ENCODE data around the gene LGR6.
"Not testable (repeated sequence)": the region's sequence is repeated elsewhere in the genome, so short reads cannot be mapped to it uniquely, and the experiment has no call there.

LGR6 gene

GRCh38 chr1:202227997-202228401 lies 34.4 kb downstream of the LGR6 start:
- DNase-seq: no peak

DNA sequence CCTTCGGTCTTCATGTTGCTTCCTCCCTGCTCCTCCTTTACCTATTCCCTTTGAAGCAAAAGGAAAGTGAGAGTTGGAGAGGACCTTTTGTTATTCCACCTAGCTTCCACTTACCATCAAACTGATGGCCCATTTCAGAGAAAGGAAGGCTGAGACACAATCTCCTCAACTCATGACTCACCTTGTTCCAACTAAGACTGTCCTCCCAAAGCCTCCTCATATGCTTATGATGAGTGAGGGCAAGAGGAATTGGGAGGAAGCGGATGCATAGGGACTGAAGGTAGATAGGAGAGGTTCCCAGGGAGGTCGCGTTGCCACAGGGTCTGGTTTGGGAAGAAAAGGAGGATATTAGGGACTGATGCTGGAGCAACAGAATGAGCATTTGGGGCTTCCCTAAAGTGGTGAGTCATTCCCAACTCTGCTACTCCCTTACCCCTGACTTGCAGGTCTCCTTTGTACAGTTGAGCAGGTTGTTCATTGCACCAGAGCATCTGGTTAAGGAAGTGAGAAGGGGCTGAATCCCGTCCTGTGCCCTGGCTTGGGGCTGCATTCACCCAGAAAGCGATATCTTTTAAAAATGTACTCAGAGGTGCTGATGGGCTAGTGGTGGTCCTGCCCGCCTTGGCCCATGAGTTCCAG lies 35.0 kb downstream of the LGR6 start:
- DNase-seq: no peak

GRCh38 chr1:202229376-202229775 lies 35.8 kb downstream of the LGR6 start:
- DNase-seq: no peak

DNA sequence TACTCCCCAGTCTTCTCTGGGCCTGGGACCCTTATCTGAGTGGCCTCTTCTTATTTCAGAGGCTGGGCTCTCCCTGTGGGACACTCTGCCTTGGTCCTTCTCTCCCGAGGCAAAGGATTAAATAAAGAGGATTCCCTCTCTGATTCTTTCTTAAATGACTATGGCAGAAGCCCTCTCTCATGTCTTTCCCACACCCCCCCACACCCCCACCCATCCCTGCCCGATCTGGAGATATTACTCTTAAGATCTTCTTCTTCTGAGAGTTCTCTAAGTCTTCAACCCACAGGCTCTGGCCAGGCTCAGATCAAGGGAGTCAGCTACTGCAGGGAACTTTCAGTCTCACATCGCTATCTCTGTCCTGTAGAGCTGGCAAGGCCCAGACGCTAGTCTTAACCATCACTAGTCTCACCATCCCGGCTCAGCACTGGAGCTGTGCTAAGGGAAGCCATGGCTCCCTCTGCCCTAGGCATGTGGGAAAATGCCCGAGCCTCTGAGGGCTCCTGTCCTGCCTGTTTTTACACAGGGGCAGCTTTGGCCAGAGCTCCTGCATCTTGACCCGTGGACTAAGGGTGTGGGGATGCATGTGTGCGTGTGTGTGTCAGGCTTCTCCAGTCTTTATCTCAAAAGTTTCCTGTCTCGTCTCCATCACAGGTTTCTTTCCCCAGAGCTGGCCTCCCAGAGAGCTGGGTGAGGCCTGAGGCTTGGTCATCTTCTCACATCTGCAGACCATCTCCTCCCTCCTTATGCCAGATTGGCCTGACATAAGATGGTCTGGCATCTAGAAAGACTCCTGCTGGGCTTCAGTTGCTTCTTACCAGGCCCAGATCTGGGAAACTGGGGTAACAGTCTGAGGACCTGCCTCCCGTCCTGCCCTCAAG lies 36.7 kb downstream of the LGR6 start:
- DNase-seq: no peak

GRCh38 chr1:202230939-202231645 lies 37.5 kb downstream of the LGR6 start:
- no peak for DNase-seq

DNA sequence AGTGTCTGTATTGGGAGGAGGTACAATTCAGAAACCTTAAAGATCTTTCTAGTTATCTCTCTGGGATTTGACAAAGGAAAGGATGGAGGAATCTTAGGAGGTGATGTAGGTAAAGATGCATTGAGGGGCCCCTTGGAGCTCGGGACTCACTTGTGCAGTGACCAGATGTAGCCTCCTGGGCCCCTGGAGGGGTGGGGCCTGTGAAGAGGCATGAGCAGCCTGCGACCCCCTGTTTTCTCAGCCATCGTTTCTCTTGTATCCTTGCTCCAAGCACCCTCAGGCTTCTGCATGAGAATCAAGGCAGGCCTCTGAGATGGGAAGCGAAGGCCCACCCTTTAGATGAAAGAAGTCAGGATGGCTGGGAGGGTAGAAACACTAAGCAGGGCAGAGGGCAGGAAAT lies 39.6 kb downstream of the LGR6 start:
- DNase-seq: no peak

GRCh38 chr1:202233804-202234203 lies 40.2 kb downstream of the LGR6 start:
- DNase-seq: no peak

DNA sequence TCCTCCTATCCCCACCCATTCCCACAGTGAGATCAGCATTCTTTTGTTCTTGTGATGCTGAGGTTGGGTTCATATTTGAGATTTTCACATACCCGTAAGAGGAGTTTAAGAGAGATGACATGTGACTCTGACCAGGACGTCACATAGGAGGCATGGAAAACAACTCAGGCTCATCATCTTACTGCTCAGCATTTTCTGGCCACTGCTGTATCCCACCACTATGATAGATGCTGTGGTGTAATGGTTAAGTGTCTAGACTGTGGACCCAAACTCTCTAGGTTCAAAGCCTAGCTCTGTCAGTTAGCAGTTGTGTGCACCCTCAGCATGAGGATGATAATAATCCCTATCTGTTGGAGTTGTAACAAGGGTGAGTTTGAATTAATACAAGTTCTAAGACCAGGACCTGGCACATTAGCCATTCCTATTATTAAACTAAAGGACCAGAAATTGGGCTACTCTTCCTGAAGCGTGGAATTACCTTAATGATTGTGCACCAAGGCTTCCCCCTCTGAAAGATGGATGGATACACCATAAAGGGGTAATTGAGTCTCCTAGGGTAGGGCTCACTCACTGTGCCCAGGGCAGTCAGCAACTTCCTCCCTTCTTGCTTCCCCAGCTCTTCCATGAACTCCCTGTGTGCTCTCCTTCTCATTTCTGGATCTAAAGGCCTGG lies 40.9 kb downstream of the LGR6 start:
- DNase-seq: no peak

DNA sequence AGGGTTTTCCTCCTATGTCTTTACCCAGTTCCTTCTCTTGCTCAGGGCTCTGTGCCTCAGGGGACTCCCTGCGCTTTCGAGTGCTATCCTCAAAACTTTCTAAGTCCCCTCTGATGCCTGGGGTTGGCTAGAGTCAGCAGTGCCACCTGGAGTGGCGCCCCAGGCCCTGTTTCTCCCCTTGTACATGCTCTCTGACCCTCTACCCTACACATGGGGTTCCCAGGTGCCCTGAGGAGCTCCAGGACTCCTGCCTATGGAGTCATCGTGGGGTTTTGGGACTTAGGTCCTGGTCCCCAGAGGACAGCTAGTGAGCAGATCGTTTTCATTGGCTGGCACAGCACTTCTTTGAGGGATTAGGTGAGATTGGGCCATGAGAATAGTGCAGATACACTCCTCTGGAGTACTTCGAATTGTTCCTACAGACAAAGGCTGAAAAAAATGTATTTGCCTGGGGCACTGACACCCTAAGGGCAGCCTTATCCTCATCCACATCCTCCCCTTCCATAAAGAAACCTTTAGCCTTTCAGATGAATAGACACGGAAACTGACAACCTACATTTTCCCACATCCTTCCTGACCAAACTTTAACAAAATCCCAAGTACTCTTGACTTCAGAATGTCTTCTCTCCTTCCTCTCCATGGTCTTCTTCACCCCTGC lies 41.5 kb downstream of the LGR6 start:
- DNase-seq: no peak

DNA sequence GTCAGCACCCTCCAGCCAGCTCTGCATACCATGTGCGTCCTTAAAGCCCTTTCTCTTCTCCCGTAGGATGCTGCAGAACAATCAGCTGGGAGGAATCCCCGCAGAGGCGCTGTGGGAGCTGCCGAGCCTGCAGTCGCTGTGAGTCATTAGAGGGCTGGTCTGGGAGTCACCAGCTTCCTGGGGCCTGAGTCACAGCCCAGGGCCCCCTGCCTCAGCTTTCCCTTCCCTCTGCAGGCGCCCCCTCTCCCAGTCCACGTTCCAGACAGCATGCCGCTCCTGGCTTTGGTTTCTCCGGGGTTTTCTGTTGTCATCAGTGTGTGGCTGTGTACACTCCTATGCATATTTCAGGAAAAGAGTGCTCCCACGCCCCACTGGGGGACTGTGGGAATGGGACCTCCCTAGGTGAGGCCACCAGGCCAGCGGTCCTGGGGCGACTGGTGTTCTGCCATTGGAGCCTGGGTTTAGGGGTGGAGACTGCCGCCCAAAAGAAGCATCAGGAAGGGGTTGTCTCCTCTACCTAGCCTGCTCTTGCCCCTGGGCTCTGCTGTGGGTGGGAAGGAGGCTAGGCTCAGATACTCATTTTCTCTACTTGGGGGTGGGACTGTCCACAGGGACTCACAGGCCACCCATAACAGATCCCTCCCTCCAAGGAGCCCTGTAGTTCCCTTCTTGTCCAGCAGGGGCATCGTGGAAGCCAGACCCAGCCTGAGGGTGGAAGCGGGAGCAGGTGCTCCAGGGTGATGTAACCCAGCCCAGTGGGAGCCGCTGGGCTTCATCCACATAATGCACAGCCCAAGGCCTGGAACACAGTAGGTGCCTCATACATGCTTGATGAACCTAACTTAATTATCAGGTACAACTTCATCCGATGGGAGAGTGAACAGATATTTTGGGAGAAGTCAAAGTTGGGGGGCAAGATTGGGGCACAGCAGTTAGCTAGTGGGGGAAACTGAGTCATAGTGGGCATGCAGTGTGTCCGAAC lies 42.5 kb downstream of the LGR6 start:
- peak; percentile 69 for DNase-seq

GRCh38 chr1:202237052-202237451 lies 43.5 kb downstream of the LGR6 start:
- DNase-seq: peak; percentile 64

GRCh38 chr1:202238914-202239313 lies 45.3 kb downstream of the LGR6 start:
- DNase-seq: no peak

DNA sequence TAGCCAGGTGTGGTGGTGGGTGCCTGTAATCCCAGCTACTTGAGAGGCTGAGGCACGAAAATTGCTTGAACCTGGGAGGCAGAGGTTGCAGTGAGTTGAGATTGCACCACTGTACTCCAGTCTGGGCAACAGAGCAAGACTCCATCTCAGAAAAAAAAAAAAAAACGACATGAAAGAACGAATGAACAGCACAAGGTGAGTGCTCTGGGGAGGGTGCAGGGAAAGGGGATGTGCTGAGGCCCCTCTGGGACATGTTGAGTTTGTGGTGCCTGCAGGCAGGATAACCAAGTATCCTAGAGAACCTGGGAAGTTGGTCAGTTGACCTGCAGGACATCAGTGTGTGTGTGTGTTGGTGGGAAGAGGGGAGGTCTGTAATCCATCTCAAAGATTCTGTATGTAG lies 46.6 kb downstream of the LGR6 start:
- not testable (repeated sequence) for DNase-seq

DNA sequence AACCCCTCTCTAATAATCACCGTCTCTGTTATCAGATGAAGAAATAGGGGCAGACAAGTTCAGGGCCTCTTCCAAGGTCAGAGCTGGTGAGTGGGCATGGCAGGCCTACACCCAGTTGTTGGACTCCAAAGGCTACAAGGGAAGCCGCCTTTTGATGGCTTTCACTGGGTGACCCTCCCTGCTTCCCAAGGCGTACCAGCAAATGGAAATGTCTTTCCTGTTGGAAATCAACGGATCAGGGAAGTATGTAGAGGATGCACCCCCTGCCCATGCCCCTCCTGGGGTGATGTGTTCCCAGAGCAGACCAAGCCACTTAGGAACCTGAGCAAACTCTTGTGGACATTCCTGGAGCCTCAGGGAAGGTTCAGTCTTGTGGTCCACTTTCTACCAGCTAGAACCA lies 47.4 kb downstream of the LGR6 start:
- DNase-seq: no peak

GRCh38 chr1:202241376-202242079 lies 47.9 kb downstream of the LGR6 start:
- DNase-seq: no peak

- no peak for DNase-seq
These were observed 48.5 kb downstream of the LGR6 start for GRCh38 chr1:202242080-202242419.

GRCh38 chr1:202243006-202243405 lies 49.4 kb downstream of the LGR6 start:
- DNase-seq: no peak

- no peak for DNase-seq
These were observed 51.3 kb downstream of the LGR6 start for GRCh38 chr1:202244841-202245261.

GRCh38 chr1:202245391-202245790 lies 51.8 kb downstream of the LGR6 start:
- DNase-seq: no peak

GRCh38 chr1:202247104-202247503 lies 53.5 kb downstream of the LGR6 start:
- no peak for DNase-seq
